K562 (cell line): ENCODE data around the gene CMTR2.

Experiments used
- NONO ChIP-seq, 2 experiments: fragments of 200-400 bp in 1 of 2; fragments of 450-650 bp in 1 of 2; formaldehyde crosslinking in 1 of 2; IDR thresholded peaks; 2 replicates each; pipeline ENCODE4 v1.6.1; 2017; ENCODE audit warnings: low read depth in 2 of 2, mild to moderate bottlenecking in 2 of 2, moderate library complexity in 2 of 2, low read length in 1 of 2
- SMAD1 ChIP-seq: fragments of 150-350 bp; IDR thresholded peaks from 2 replicates; pipeline ENCODE4 v1.6.1; 2014; ENCODE audit warnings: low read length, low read depth; ENCODE audit not compliant: partially characterized antibody
- TF ChIP-seq, protein P1 (sequence below), 2 experiments: fragments of 450-650 bp; formaldehyde crosslinking in 1 of 2; IDR thresholded peaks; 2 replicates each; pipeline versions ENCODE4 v1.4.0 to v1.6.1; 2014 to 2020; ENCODE audit warnings: mild to moderate bottlenecking in 2 of 2, borderline replicate concordance in 1 of 2, low read depth in 1 of 2

DNA sequence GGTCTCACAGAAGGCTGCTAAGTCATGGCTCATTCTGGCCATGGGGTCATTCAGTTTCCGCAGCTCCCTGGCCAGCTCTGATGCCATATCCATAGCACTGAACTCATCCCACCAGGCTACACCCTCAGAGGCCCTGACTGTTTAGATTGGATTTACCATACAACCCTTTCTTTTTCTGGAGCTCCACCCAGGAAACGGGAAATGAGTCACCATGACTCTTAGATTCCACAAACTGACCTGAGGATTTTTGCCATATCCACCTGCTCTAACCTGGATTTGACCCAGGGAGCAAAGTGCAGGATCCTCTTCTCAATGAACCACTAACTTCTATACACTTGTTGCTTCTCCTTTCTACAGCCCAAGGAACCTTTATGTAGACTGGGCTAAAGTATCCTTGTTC, 49.0 kb upstream of the CMTR2 start:
- TF ChIP-seq, protein P1, sequence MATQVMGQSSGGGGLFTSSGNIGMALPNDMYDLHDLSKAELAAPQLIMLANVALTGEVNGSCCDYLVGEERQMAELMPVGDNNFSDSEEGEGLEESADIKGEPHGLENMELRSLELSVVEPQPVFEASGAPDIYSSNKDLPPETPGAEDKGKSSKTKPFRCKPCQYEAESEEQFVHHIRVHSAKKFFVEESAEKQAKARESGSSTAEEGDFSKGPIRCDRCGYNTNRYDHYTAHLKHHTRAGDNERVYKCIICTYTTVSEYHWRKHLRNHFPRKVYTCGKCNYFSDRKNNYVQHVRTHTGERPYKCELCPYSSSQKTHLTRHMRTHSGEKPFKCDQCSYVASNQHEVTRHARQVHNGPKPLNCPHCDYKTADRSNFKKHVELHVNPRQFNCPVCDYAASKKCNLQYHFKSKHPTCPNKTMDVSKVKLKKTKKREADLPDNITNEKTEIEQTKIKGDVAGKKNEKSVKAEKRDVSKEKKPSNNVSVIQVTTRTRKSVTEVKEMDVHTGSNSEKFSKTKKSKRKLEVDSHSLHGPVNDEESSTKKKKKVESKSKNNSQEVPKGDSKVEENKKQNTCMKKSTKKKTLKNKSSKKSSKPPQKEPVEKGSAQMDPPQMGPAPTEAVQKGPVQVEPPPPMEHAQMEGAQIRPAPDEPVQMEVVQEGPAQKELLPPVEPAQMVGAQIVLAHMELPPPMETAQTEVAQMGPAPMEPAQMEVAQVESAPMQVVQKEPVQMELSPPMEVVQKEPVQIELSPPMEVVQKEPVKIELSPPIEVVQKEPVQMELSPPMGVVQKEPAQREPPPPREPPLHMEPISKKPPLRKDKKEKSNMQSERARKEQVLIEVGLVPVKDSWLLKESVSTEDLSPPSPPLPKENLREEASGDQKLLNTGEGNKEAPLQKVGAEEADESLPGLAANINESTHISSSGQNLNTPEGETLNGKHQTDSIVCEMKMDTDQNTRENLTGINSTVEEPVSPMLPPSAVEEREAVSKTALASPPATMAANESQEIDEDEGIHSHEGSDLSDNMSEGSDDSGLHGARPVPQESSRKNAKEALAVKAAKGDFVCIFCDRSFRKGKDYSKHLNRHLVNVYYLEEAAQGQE (IDR thresholded peaks at IDR 0.05; ENCODE audit: borderline replicate concordance): no peak
- TF ChIP-seq, protein P1 (CRISPR knock-in tag; IDR thresholded peaks at IDR 0.05; ENCODE audit: low read depth): no peak
- no peak for TF ChIP-seq NONO (IDR thresholded peaks at IDR 0.05; ENCODE audit: low read depth in 2 of 2, low read length in 1 of 2)
- TF ChIP-seq SMAD1: no peak
